Measurements from ENCODE around the gene MEIS1.

Gene MEIS1

GRCh38 chr2:66512626-66513025 lies 77.7 kb downstream of the MEIS1 start:
- no peak for FAIRE-seq

GRCh38 chr2:66515743-66516142 lies 80.8 kb downstream of the MEIS1 start:
- FAIRE-seq: no peak

GRCh38 chr2:66516499-66516898 lies 81.6 kb downstream of the MEIS1 start:
- FAIRE-seq: no peak

- FAIRE-seq: no peak
Measured at GRCh38 chr2:66517772-66518171, 82.8 kb downstream of the MEIS1 start.

- FAIRE-seq: no peak
Measured at GRCh38 chr2:66519264-66519843, 84.4 kb downstream of the MEIS1 start.

GRCh38 chr2:66521291-66521922 lies 86.5 kb downstream of the MEIS1 start:
- no peak for FAIRE-seq

GRCh38 chr2:66522611-66523376 lies 87.9 kb downstream of the MEIS1 start:
- no peak for FAIRE-seq

- no peak for FAIRE-seq
Measured at GRCh38 chr2:66523377-66523969, 88.5 kb downstream of the MEIS1 start.

- FAIRE-seq: no peak
Measured at GRCh38 chr2:66523990-66524389, 89.1 kb downstream of the MEIS1 start.

- FAIRE-seq: no peak
Measured at GRCh38 chr2:66525606-66526005, 90.7 kb downstream of the MEIS1 start.

- no peak for FAIRE-seq
Measured at GRCh38 chr2:66526180-66526579, 91.3 kb downstream of the MEIS1 start.

- FAIRE-seq: no peak
Measured at GRCh38 chr2:66528974-66529724, 94.2 kb downstream of the MEIS1 start.

- FAIRE-seq: no peak
Measured at GRCh38 chr2:66530651-66531050, 95.7 kb downstream of the MEIS1 start.

GRCh38 chr2:66531155-66531554 lies 96.2 kb downstream of the MEIS1 start:
- no peak for FAIRE-seq

- no peak for FAIRE-seq
Measured at GRCh38 chr2:66531567-66531966, 96.6 kb downstream of the MEIS1 start.

- FAIRE-seq: no peak
Measured at GRCh38 chr2:66532972-66533868, 98.3 kb downstream of the MEIS1 start.

- no peak for FAIRE-seq
Measured at GRCh38 chr2:66534461-66534860, 99.5 kb downstream of the MEIS1 start.

- FAIRE-seq: no peak
Measured at GRCh38 chr2:66535574-66536289, 100.8 kb downstream of the MEIS1 start.

- FAIRE-seq: no peak
Measured at GRCh38 chr2:66536290-66536673, 101.4 kb downstream of the MEIS1 start.

GRCh38 chr2:66536997-66537396 lies 102.1 kb downstream of the MEIS1 start:
- no peak for FAIRE-seq

- FAIRE-seq: no peak
Measured at GRCh38 chr2:66538291-66538690, 103.4 kb downstream of the MEIS1 start.
